GM21381 (cell line): Measurements from ENCODE around the gene CDKN1C.

Experiments
- ATAC-seq: cut with Tn5 transposase; IDR thresholded peaks from one replicate; pipeline ENCODE4 v1.9.1; 2021; ENCODE audit warnings: mild to moderate bottlenecking, moderate library complexity; ENCODE audit not compliant: unreplicated experiment

Gene CDKN1C

GRCh38 chr11:2885678-2886081 is at the start of gene CDKN1C:
TSS of gene CDKN1C (minus strand) at chr11:2885775. CDS start at chr11:2885456, 319 bp downstream.
- ATAC-seq = peak; percentile 85

GRCh38 chr11:2934611-2935239 is 49.1 kb upstream of the CDKN1C start:
- ATAC-seq = no peak

GRCh38 chr11:2934021-2934550 is 48.5 kb upstream of the CDKN1C start:
- ATAC-seq = no peak

GRCh38 chr11:2933375-2934020 is 47.9 kb upstream of the CDKN1C start:
- ATAC-seq = no peak

GRCh38 chr11:2932850-2933251 is 47.3 kb upstream of the CDKN1C start:
- ATAC-seq = no peak

GRCh38 chr11:2931771-2932738 is 46.5 kb upstream of the CDKN1C start:
- no peak for ATAC-seq

- no peak for ATAC-seq
Observed at GRCh38 chr11:2931420-2931746, 45.8 kb upstream of the CDKN1C start.

- ATAC-seq = no peak
Observed at GRCh38 chr11:2930704-2931419, 45.3 kb upstream of the CDKN1C start.

- ATAC-seq = no peak
Observed at GRCh38 chr11:2929950-2930703, 44.6 kb upstream of the CDKN1C start.

GRCh38 chr11:2929531-2929949 is 44.0 kb upstream of the CDKN1C start:
- ATAC-seq = peak; percentile 29

GRCh38 chr11:2928605-2929530 is 43.3 kb upstream of the CDKN1C start, which contains the start of gene PHLDA2:
TSS of gene PHLDA2 (minus strand) at chr11:2929420. CDS start at chr11:2929364, 56 bp downstream.
- peak; percentile 25 for ATAC-seq

GRCh38 chr11:2927851-2928604 is 42.5 kb upstream of the CDKN1C start:
- ATAC-seq = no peak

- ATAC-seq = no peak
Observed at GRCh38 chr11:2927121-2927800, 41.7 kb upstream of the CDKN1C start.

GRCh38 chr11:2926611-2927051 is 41.1 kb upstream of the CDKN1C start:
- ATAC-seq = no peak

- no peak for ATAC-seq
Observed at GRCh38 chr11:2924821-2925675, 39.5 kb upstream of the CDKN1C start.

- no peak for ATAC-seq
Observed at GRCh38 chr11:2924381-2924780, 38.8 kb upstream of the CDKN1C start.
